Suprapubic skin (tissue), 4 donors: ENCODE results near the gene ARMH1. TPM values are rescaled to one million over a fixed set of nuclear protein-coding genes. Genes with fewer than 3 reads are reported as not detected.

ENCODE experiments used
- total RNA-seq, 4 donors: library from RNA; depleted of rRNA; stranded (reverse); fragments of >200 nt; gene quantifications; one replicate each; pipeline ENCODE4 v1.1.0, GENCODE V29; 2016

The ARMH1 gene
- total RNA-seq, 4 donors from 2014 or later = 0.80 to 5.0 (median 1.4) TPM

Other genes starting within 250 kb of the ARMH1 start
- gene TMEM53, start 233 bp upstream of the ARMH1 start, total RNA-seq = 1 to 10 TPM; 2.3 to 9.9 (median 4.3) TPM
- gene RNU5D-1, start 56.5 kb downstream of the ARMH1 start, total RNA-seq = not detected
- 1 to 10 TPM; 2.1 to 5.0 (median 3.9) TPM for gene KIF2C, start 65.1 kb downstream of the ARMH1 start, total RNA-seq
- gene RPS8, start 100.8 kb downstream of the ARMH1 start, total RNA-seq = 1,000 to 10,000 TPM; 1,858 to 3,271 (median 2,807) TPM
- under 1 TPM in 3 of 4 donors, not detected in 1; 0.30 to 0.72 (median 0.30) TPM for gene BEST4, start 113.5 kb downstream of the ARMH1 start, total RNA-seq
- 100 to 1,000 TPM in 2 of 4 donors, 10 to 100 TPM in 2; 63.7 to 135 (median 91.1) TPM for gene PLK3, start 125.7 kb downstream of the ARMH1 start, total RNA-seq
- not detected for gene DYNLT4, start 132.6 kb downstream of the ARMH1 start, total RNA-seq
- 1 to 10 TPM; 1.2 to 7.3 (median 4.4) TPM for gene BTBD19, start 133.8 kb downstream of the ARMH1 start, total RNA-seq
- 1 to 10 TPM; 1.2 to 2.4 (median 1.5) TPM for gene PTCH2, start 168.5 kb downstream of the ARMH1 start, total RNA-seq